ACC112 (cell line): Measurements from ENCODE around the gene MAZ.

ENCODE experiments used
- H2AFZ ChIP-seq: fragments of 200-600 bp; sonication (generic); one replicate; pipeline ENCODE4 v1.6.0; 2017; ENCODE audit warnings: antibody characterized with exemption, low read length; ENCODE audit not compliant: unreplicated experiment
- H3K27ac ChIP-seq: fragments of 200-600 bp; sonication (generic); 2 replicates; pipeline ENCODE4 v1.5.1; 2014; ENCODE audit warnings: low read depth, mild to moderate bottlenecking, antibody characterized with exemption, low read length, moderate library complexity
- H3K27me3 ChIP-seq: fragments of 200-600 bp; sonication (generic); 2 replicates; pipeline ENCODE4 v1.6.1; 2014; ENCODE audit warnings: mild to moderate bottlenecking, antibody characterized with exemption, low read length, moderate library complexity, mixed read lengths; ENCODE audit not compliant: insufficient read depth
- H3K36me3 ChIP-seq: fragments of 200-600 bp; sonication (generic); 2 replicates; pipeline ENCODE4 v1.6.1; 2016; ENCODE audit warnings: mild to moderate bottlenecking, antibody characterized with exemption, low read length, moderate library complexity, mixed read lengths; ENCODE audit not compliant: insufficient read depth
- H3K4me1 ChIP-seq: fragments of 200-600 bp; sonication (generic); one replicate; pipeline ENCODE4 v1.6.1; 2016; ENCODE audit warnings: low read length, mixed read lengths; ENCODE audit not compliant: insufficient read depth, unreplicated experiment, control insufficient read depth
- H3K4me3 ChIP-seq: fragments of 200-600 bp; sonication (generic); 2 replicates; pipeline ENCODE4 v1.5.1; 2014; ENCODE audit warnings: mild to moderate bottlenecking, low read depth, low read length
- H3K79me2 ChIP-seq: fragments of 200-600 bp; sonication (generic); one replicate; pipeline ENCODE4 v1.6.0; 2016; ENCODE audit warnings: low read length; ENCODE audit not compliant: control insufficient read depth, unreplicated experiment, insufficient read depth

MAZ gene

GRCh38 chr16:29843931-29844330 lies 37.6 kb downstream of the MAZ start:
- no peak overlapping the region for H3K4me3 ChIP-seq

GRCh38 chr16:29844575-29845331 lies 38.4 kb downstream of the MAZ start:
- H3K79me2 ChIP-seq = no peaks in the 10 kb centered on the region
- H3K4me1 ChIP-seq = no peaks in the 10 kb centered on the region
- no peaks in the 10 kb centered on the region for H3K27me3 ChIP-seq
- no peak overlapping the region for H2AFZ ChIP-seq
- H3K27ac ChIP-seq = no peak overlapping the region
- H3K36me3 ChIP-seq = peaks cover 22% of the 10 kb centered on the region; the same call in 1 of the 2 replicates
- H3K4me3 ChIP-seq = no peak overlapping the region

More at GRCh38 chr16:29843931-29844330, 37.6 kb downstream of the MAZ start:
- peaks cover 21% of the 10 kb centered on the region; the same call in 1 of the 2 replicates for H3K36me3 ChIP-seq
- H3K27me3 ChIP-seq = no peaks in the 10 kb centered on the region
- H3K79me2 ChIP-seq = no peaks in the 10 kb centered on the region
- H3K27ac ChIP-seq = no peak overlapping the region
- H3K4me1 ChIP-seq = no peaks in the 10 kb centered on the region
- H2AFZ ChIP-seq = no peak overlapping the region

- H3K36me3 ChIP-seq = peaks cover 15% of the 10 kb centered on the region; the same call in 1 of the 2 replicates
Observed at GRCh38 chr16:29845656-29846055, 39.3 kb downstream of the MAZ start.

GRCh38 chr16:29848420-29849297 lies 42.3 kb downstream of the MAZ start:
- Histone ChIP-seq H3K4me3 (no peak overlapping the region), H3K79me2 (no peaks in the 10 kb centered on the region), H2AFZ (no peak overlapping the region)

More at GRCh38 chr16:29845656-29846055, 39.3 kb downstream of the MAZ start:
- no peak overlapping the region for H2AFZ ChIP-seq
- H3K79me2 ChIP-seq = no peaks in the 10 kb centered on the region
- no peak overlapping the region for H3K4me3 ChIP-seq
- H3K27me3 ChIP-seq = no peaks in the 10 kb centered on the region
- H3K4me1 ChIP-seq = no peaks in the 10 kb centered on the region
- H3K27ac ChIP-seq = no peak overlapping the region

GRCh38 chr16:29849505-29849904 lies 43.2 kb downstream of the MAZ start:
- H3K4me3 ChIP-seq = no peak overlapping the region
- peaks cover 15% of the 10 kb centered on the region; the same call in 1 of the 2 replicates for H3K36me3 ChIP-seq
- no peak overlapping the region for H3K27ac ChIP-seq
- H2AFZ ChIP-seq = no peak overlapping the region
- no peaks in the 10 kb centered on the region for H3K79me2 ChIP-seq
- H3K4me1 ChIP-seq = no peaks in the 10 kb centered on the region
- H3K27me3 ChIP-seq = no peaks in the 10 kb centered on the region

More at GRCh38 chr16:29848420-29849297, 42.3 kb downstream of the MAZ start:
- Histone ChIP-seq H3K27me3 (no peaks in the 10 kb centered on the region), H3K36me3 (peaks cover 15% of the 10 kb centered on the region; the same call in 1 of the 2 replicates), H3K27ac (no peak overlapping the region), H3K4me1 (no peaks in the 10 kb centered on the region)

- Histone ChIP-seq H2AFZ (no peak overlapping the region), H3K4me1 (no peaks in the 10 kb centered on the region), H3K4me3 (no peak overlapping the region), H3K36me3 (peaks cover 15% of the 10 kb centered on the region; the same call in 1 of the 2 replicates), H3K27me3 (no peaks in the 10 kb centered on the region), H3K27ac (no peak overlapping the region), H3K79me2 (no peaks in the 10 kb centered on the region)
Observed at GRCh38 chr16:29850998-29851397, 44.7 kb downstream of the MAZ start.

- Histone ChIP-seq H3K27me3 (no peaks in the 10 kb centered on the region), H3K79me2 (no peaks in the 10 kb centered on the region), H3K36me3 (0 out of 2 replicates have a peak, but pooled peaks cover 6% of the 10 kb centered on the region), H3K4me3 (no peak overlapping the region), H3K27ac (no peak overlapping the region), H3K4me1 (peaks cover 13% of the 10 kb centered on the region), H2AFZ (no peak overlapping the region)
Observed at GRCh38 chr16:29852654-29853053, 46.3 kb downstream of the MAZ start.

- Histone ChIP-seq H3K27me3 (no peaks in the 10 kb centered on the region), H3K36me3 (no peaks in the 10 kb centered on the region), H3K79me2 (no peaks in the 10 kb centered on the region), H2AFZ (no peak overlapping the region), H3K4me3 (no peak overlapping the region), H3K27ac (no peak overlapping the region), H3K4me1 (peaks cover 15% of the 10 kb centered on the region)
Observed at GRCh38 chr16:29854520-29855100, 48.3 kb downstream of the MAZ start.

- H3K27ac ChIP-seq = peak overlapping the region; percentile 36
Observed at GRCh38 chr16:29857133-29857760, 50.9 kb downstream of the MAZ start.

More at GRCh38 chr16:29857133-29857760, 50.9 kb downstream of the MAZ start:
- Histone ChIP-seq H3K4me3 (no peak overlapping the region), H2AFZ (no peak overlapping the region), H3K79me2 (peaks cover 9% of the 10 kb centered on the region), H3K27me3 (no peaks in the 10 kb centered on the region), H3K4me1 (peaks cover 19% of the 10 kb centered on the region), H3K36me3 (no peaks in the 10 kb centered on the region; the same call in 1 of the 2 replicates)
